Activated naive CD4-positive, alpha-beta T cell (primary cell): ENCODE measurements around the gene PRG2.
"Not testable (repeated sequence)": the region's sequence is repeated elsewhere in the genome, so short reads cannot be mapped to it uniquely, and the experiment has no call there.

ENCODE experiments used
- DNase-seq, 4 experiments: peaks; one replicate each; lab custom pipeline; 2025; lab: John Stamatoyannopoulos, UW

Gene PRG2

GRCh38 chr11:57419146-57419545, 28.7 kb upstream of the PRG2 start:
- DNase-seq = no peak

- no peak for DNase-seq
Measured at GRCh38 chr11:57418131-57418530, 27.7 kb upstream of the PRG2 start.

- DNase-seq = no peak
Measured at GRCh38 chr11:57417056-57417455, 26.6 kb upstream of the PRG2 start.

- no peak for DNase-seq
Measured at GRCh38 chr11:57416436-57416835, 26.0 kb upstream of the PRG2 start.

GRCh38 chr11:57414612-57415212, 24.3 kb upstream of the PRG2 start:
- no peak for DNase-seq

GRCh38 chr11:57413681-57414080, 23.2 kb upstream of the PRG2 start:
- DNase-seq = no peak

GRCh38 chr11:57410287-57410686, 19.8 kb upstream of the PRG2 start:
- no peak for DNase-seq

GRCh38 chr11:57409321-57410100, 19.1 kb upstream of the PRG2 start:
- no peak for DNase-seq

GRCh38 chr11:57408771-57409170, 18.3 kb upstream of the PRG2 start:
- DNase-seq = no peak

- no peak for DNase-seq
Measured at GRCh38 chr11:57407941-57408475, 17.6 kb upstream of the PRG2 start.

GRCh38 chr11:57407010-57407920, 16.8 kb upstream of the PRG2 start:
- DNase-seq = no peak

GRCh38 chr11:57406337-57406904, 16.0 kb upstream of the PRG2 start:
- DNase-seq = no peak

GRCh38 chr11:57405271-57405860, 14.9 kb upstream of the PRG2 start:
- no peak for DNase-seq

GRCh38 chr11:57403802-57404147, 13.3 kb upstream of the PRG2 start:
- no peak for DNase-seq

GRCh38 chr11:57403003-57403801, 12.8 kb upstream of the PRG2 start:
- DNase-seq = not testable (repeated sequence)

GRCh38 chr11:57402188-57403002, 11.9 kb upstream of the PRG2 start:
- no peak for DNase-seq

GRCh38 chr11:57399972-57400578, 9.6 kb upstream of the PRG2 start:
- DNase-seq = no peak

- DNase-seq = no peak
Measured at GRCh38 chr11:57399221-57399620, 8.8 kb upstream of the PRG2 start.

- DNase-seq = no peak
Measured at GRCh38 chr11:57397394-57397990, 7.0 kb upstream of the PRG2 start.
